GM19328 (cell line): ENCODE results near the gene USP13.

ENCODE experiments used
- ATAC-seq: cut with Tn5 transposase; IDR thresholded peaks from one replicate; pipeline ENCODE4 v1.9.1; 2021; ENCODE audit warnings: mild to moderate bottlenecking, moderate library complexity; ENCODE audit not compliant: unreplicated experiment

USP13 gene

GRCh38 chr3:179694731-179695130 lies 41.9 kb downstream of the USP13 start:
- no peak for ATAC-seq

- no peak for ATAC-seq
These were observed 43.0 kb downstream of the USP13 start for GRCh38 chr3:179695672-179696313.

GRCh38 chr3:179697736-179698332 lies 45.0 kb downstream of the USP13 start:
- no peak for ATAC-seq

GRCh38 chr3:179700716-179701115 lies 47.9 kb downstream of the USP13 start:
- ATAC-seq, result no peak

- no peak for ATAC-seq
These were observed 48.5 kb downstream of the USP13 start for GRCh38 chr3:179701176-179701827.

- ATAC-seq, result no peak
These were observed 49.6 kb downstream of the USP13 start for GRCh38 chr3:179702271-179702947.

- no peak for ATAC-seq
These were observed 51.0 kb downstream of the USP13 start for GRCh38 chr3:179703816-179704215.

- ATAC-seq, result no peak
These were observed 53.4 kb downstream of the USP13 start for GRCh38 chr3:179706233-179706632.

GRCh38 chr3:179710079-179710478 lies 57.2 kb downstream of the USP13 start:
- no peak for ATAC-seq

- ATAC-seq, result no peak
These were observed 60.8 kb downstream of the USP13 start for GRCh38 chr3:179713643-179714090.

- no peak for ATAC-seq
These were observed 62.7 kb downstream of the USP13 start for GRCh38 chr3:179715582-179715981.

- ATAC-seq, result no peak
These were observed 63.4 kb downstream of the USP13 start for GRCh38 chr3:179716226-179716625.

- ATAC-seq, result no peak
These were observed 64.0 kb downstream of the USP13 start for GRCh38 chr3:179716811-179717210.

- ATAC-seq, result no peak
These were observed 64.4 kb downstream of the USP13 start for GRCh38 chr3:179717219-179717618.

- ATAC-seq, result no peak
These were observed 66.4 kb downstream of the USP13 start for GRCh38 chr3:179719048-179719734.

- no peak for ATAC-seq
These were observed 67.4 kb downstream of the USP13 start for GRCh38 chr3:179720196-179720595.

- no peak for ATAC-seq
These were observed 70.8 kb downstream of the USP13 start for GRCh38 chr3:179723617-179724016.

- ATAC-seq, result no peak
These were observed 73.3 kb downstream of the USP13 start for GRCh38 chr3:179726075-179726699.

- ATAC-seq, result no peak
These were observed 76.2 kb downstream of the USP13 start for GRCh38 chr3:179729086-179729485.

- no peak for ATAC-seq
These were observed 77.1 kb downstream of the USP13 start for GRCh38 chr3:179729981-179730380.

GRCh38 chr3:179730506-179730905 lies 77.7 kb downstream of the USP13 start:
- ATAC-seq, result no peak
